Astrocyte (in vitro differentiated cells and primary cell): ENCODE data around the gene PAQR4. TPM values are rescaled to one million over a fixed set of nuclear protein-coding genes. Genes with fewer than 3 reads are reported as not detected.

Source experiments
- DNase-seq: peaks from one replicate; pipeline ENCODE4 v3.0.0-alpha.2; 2010; ENCODE audit warnings: low read depth
- FAIRE-seq: peaks from 2 replicates; lab custom pipeline; 2011; peaks lifted over from hg19 to GRCh38; lab: Jason Lieb, UNC
- H2AFZ ChIP-seq: 2 replicates; pipeline ENCODE4 v1.6.0; 2012; ENCODE audit warnings: low read depth, low read length, inconsistent platforms
- H3K27ac ChIP-seq: 2 replicates; pipeline ENCODE4 v1.5.1; 2011; ENCODE audit warnings: low read depth, low read length, inconsistent platforms
- H3K27me3 ChIP-seq: 2 replicates; pipeline ENCODE4 v1.6.0; 2011; ENCODE audit warnings: low read length, inconsistent platforms; ENCODE audit not compliant: insufficient read depth
- H3K36me3 ChIP-seq: 2 replicates; pipeline ENCODE4 v1.5.1; 2011; ENCODE audit warnings: low read length, inconsistent platforms; ENCODE audit not compliant: insufficient read depth
- H3K4me1 ChIP-seq: 2 replicates; pipeline ENCODE4 v1.5.1; 2011; ENCODE audit warnings: low read length, inconsistent platforms; ENCODE audit not compliant: insufficient read depth
- H3K4me2 ChIP-seq: 2 replicates; pipeline ENCODE4 v1.6.0; 2012; ENCODE audit warnings: low read length, inconsistent platforms
- H3K4me3 ChIP-seq: 2 replicates; pipeline ENCODE4 v1.5.1; 2011; ENCODE audit warnings: low read depth, mild to moderate bottlenecking, low read length, inconsistent platforms; ENCODE audit not compliant: insufficient read depth
- H3K79me2 ChIP-seq: 2 replicates; pipeline ENCODE4 v1.6.0; 2012; ENCODE audit warnings: mild to moderate bottlenecking, low read length, inconsistent platforms; ENCODE audit not compliant: insufficient read depth
- H3K9ac ChIP-seq: 2 replicates; pipeline ENCODE4 v1.6.0; 2012; ENCODE audit warnings: mild to moderate bottlenecking, low read length, inconsistent platforms
- H3K9me3 ChIP-seq: 2 replicates; pipeline ENCODE4 v1.5.1; 2012; ENCODE audit warnings: low read depth, mild to moderate bottlenecking, low read length, inconsistent platforms; ENCODE audit not compliant: insufficient read depth
- H4K20me1 ChIP-seq: 2 replicates; pipeline ENCODE4 v1.6.0; 2012; ENCODE audit warnings: low read length, inconsistent platforms; ENCODE audit not compliant: insufficient read depth
- H3K27ac Mint-ChIP-seq: one replicate; pipeline ENCODE4 v1.8.0; 2021; ENCODE audit warnings: mild to moderate bottlenecking, mixed read lengths; ENCODE audit not compliant: unreplicated experiment
- H3K27me3 Mint-ChIP-seq: one replicate; pipeline ENCODE4 v1.8.0; 2021; ENCODE audit warnings: low read depth, mixed read lengths; ENCODE audit not compliant: unreplicated experiment
- H3K36me3 Mint-ChIP-seq: one replicate; pipeline ENCODE4 v1.8.0; 2021; ENCODE audit warnings: low read depth, mixed read lengths; ENCODE audit not compliant: unreplicated experiment
- H3K4me1 Mint-ChIP-seq: one replicate; pipeline ENCODE4 v1.8.0; 2021; ENCODE audit warnings: low read depth, mixed read lengths; ENCODE audit not compliant: unreplicated experiment
- H3K4me3 Mint-ChIP-seq: one replicate; pipeline ENCODE4 v1.8.0; 2021; ENCODE audit warnings: mild to moderate bottlenecking, moderate library complexity, mixed read lengths; ENCODE audit not compliant: unreplicated experiment
- H3K9me3 Mint-ChIP-seq: one replicate; pipeline ENCODE4 v1.8.0; 2021; ENCODE audit warnings: mild to moderate bottlenecking, mixed read lengths; ENCODE audit not compliant: unreplicated experiment
- EZH2 ChIP-seq: IDR thresholded peaks from 2 replicates; pipeline ENCODE4 v1.6.1; 2012; ENCODE audit warnings: mild to moderate bottlenecking, low read length, inconsistent platforms; ENCODE audit not compliant: insufficient read depth
- total RNA-seq: library from RNA; stranded (reverse); gene quantifications from 2 replicates; pipeline ENCODE4 v1.2.1, GENCODE V29; 2021
- TF ChIP-seq, protein P1 (sequence below): IDR thresholded peaks from 2 replicates; pipeline ENCODE4 v1.5.1; 2011; ENCODE audit warnings: low read depth, mild to moderate bottlenecking, inconsistent platforms, low read length, moderate library complexity; ENCODE audit not compliant: insufficient read depth

PAQR4 gene
- total RNA-seq, 1 donor from 2014 or later: 4.8 TPM

DNA sequence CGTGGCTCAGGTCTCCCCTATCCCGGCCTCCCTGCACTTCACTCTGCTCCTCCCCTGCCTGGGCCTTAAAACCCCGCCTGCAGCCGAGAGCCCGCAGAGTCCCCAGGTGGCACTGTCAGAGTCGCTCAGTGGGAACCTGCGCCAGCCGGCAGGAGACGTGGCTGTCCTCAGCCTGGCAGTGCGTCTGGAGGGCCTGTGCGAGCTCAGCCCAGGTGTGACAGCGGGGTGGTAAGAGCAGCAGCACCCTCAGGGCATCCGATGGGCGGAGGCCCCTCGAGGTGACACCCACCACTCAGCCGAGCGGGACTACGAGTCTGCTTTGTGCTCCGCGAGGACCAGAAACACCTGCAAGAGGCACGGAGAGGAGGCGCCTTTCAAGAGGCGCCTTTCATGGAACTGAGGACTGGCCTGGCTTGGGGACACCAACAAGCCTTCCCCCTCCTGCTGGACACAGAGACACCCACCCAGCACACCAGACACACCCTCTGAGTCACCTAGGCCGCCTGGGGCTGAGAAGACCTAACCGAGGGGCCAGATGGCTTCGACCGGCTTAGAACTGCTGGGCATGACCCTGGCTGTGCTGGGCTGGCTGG lies 43.8 kb downstream of the PAQR4 start, which contains the start of gene CLDN9:
TSS of gene CLDN9 (plus strand) at position 96 of the 593 bp plus-strand sequence. CDS start at position 536, 440 bp downstream.
- H3K9me3 Mint-ChIP-seq: no peaks in the 10 kb centered on the region
- Histone ChIP-seq H3K27me3 (peaks cover 34% of the 10 kb centered on the region), H2AFZ (no peak within 1 kb of the TSS), H3K27ac (no peak within 1 kb of the TSS), H3K4me3 (no peak within 1 kb of the TSS), H4K20me1 (peaks cover 5% of the 10 kb centered on the region), H3K36me3 (no peaks in the 10 kb centered on the region), H3K9ac (no peak within 1 kb of the TSS), H3K4me1 (peaks cover 23% of the 10 kb centered on the region), H3K9me3 (no peaks in the 10 kb centered on the region), H3K4me2 (no peak within 1 kb of the TSS), H3K79me2 (no peaks in the 10 kb centered on the region)
- TF ChIP-seq, protein P1, sequence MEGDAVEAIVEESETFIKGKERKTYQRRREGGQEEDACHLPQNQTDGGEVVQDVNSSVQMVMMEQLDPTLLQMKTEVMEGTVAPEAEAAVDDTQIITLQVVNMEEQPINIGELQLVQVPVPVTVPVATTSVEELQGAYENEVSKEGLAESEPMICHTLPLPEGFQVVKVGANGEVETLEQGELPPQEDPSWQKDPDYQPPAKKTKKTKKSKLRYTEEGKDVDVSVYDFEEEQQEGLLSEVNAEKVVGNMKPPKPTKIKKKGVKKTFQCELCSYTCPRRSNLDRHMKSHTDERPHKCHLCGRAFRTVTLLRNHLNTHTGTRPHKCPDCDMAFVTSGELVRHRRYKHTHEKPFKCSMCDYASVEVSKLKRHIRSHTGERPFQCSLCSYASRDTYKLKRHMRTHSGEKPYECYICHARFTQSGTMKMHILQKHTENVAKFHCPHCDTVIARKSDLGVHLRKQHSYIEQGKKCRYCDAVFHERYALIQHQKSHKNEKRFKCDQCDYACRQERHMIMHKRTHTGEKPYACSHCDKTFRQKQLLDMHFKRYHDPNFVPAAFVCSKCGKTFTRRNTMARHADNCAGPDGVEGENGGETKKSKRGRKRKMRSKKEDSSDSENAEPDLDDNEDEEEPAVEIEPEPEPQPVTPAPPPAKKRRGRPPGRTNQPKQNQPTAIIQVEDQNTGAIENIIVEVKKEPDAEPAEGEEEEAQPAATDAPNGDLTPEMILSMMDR: no peak
- peak; percentile 84 for TF ChIP-seq EZH2
- no peak for DNase-seq
- peaks cover 3% of the 10 kb centered on the region for H3K36me3 Mint-ChIP-seq
- no peak within 1 kb of the TSS for H3K4me3 Mint-ChIP-seq
- H3K27me3 Mint-ChIP-seq: no peaks in the 10 kb centered on the region
- no peak for FAIRE-seq
- H3K27ac Mint-ChIP-seq: no peak within 1 kb of the TSS
- H3K4me1 Mint-ChIP-seq: peaks cover 20% of the 10 kb centered on the region

DNA sequence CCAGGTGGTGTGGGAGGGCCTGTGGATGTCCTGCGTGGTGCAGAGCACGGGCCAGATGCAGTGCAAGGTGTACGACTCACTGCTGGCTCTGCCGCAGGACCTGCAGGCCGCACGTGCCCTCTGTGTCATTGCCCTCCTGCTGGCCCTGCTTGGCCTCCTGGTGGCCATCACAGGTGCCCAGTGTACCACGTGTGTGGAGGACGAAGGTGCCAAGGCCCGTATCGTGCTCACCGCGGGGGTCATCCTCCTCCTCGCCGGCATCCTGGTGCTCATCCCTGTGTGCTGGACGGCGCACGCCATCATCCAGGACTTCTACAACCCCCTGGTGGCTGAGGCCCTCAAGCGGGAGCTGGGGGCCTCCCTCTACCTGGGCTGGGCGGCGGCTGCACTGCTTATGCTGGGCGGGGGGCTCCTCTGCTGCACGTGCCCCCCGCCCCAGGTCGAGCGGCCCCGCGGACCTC lies 44.4 kb downstream of the PAQR4 start:
- H3K4me3 ChIP-seq: no peak overlapping the region

More for the DNA sequence above, 44.4 kb downstream of the PAQR4 start:
- Histone ChIP-seq H3K36me3 (no peaks in the 10 kb centered on the region), H3K27me3 (peaks cover 28% of the 10 kb centered on the region), H3K4me1 (peaks cover 22% of the 10 kb centered on the region), H3K4me2 (no peak overlapping the region), H3K9ac (no peak overlapping the region), H3K9me3 (no peaks in the 10 kb centered on the region), H3K79me2 (no peaks in the 10 kb centered on the region), H4K20me1 (peaks cover 5% of the 10 kb centered on the region), H3K27ac (no peak overlapping the region), H2AFZ (no peak overlapping the region)
- FAIRE-seq (no peak), DNase-seq (no peak)
- Mint-ChIP-seq H3K36me3 (peaks cover 3% of the 10 kb centered on the region), H3K4me1 (peaks cover 15% of the 10 kb centered on the region), H3K27ac (no peak overlapping the region), H3K27me3 (no peaks in the 10 kb centered on the region), H3K4me3 (no peak overlapping the region), H3K9me3 (no peaks in the 10 kb centered on the region)
- no peak for TF ChIP-seq EZH2
- TF ChIP-seq, protein P1: no peak
